Measurements from ENCODE around the gene SNCB. TPM values are rescaled to one million over a fixed set of nuclear protein-coding genes. Genes with fewer than 3 reads are reported as not detected.

SNCB gene
- total RNA-seq, 2 donors from 2014 or later = not detected

DNA sequence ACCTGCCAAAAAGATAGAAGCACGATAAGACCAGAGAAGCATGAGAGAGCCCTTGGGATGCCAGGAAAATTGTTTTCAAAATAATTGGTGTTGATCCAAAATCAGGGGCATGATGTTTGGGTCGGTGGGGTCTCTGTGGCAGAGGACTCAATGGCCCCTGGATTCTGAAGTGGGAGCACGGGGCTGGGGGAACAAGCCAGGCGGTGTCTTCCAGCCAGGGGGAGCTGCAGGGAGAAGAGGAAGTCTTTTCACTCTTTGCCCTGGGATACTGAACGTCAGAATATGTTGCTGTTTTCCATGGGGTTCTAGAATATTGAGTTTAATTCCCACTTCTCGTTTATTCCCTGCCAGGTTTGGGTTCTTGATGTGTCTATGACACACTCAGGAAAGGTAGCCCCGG lies 37.3 kb upstream of the SNCB start:
- Mint-ChIP-seq H3K27me3 (peaks cover 32 to 35% of the 10 kb centered on the region in 2 donors), H3K36me3 (no peaks in the 10 kb centered on the region), H3K27ac (no peak overlapping the region), H3K4me3 (no peak overlapping the region), H3K4me1 (ENCODE audit: low read depth in 2 of 2) (no peaks in the 10 kb centered on the region), H3K9me3 (no peaks in the 10 kb centered on the region)
- no peak for ATAC-seq
- DNase-seq (ENCODE audit: low spot score) = no peak

DNA sequence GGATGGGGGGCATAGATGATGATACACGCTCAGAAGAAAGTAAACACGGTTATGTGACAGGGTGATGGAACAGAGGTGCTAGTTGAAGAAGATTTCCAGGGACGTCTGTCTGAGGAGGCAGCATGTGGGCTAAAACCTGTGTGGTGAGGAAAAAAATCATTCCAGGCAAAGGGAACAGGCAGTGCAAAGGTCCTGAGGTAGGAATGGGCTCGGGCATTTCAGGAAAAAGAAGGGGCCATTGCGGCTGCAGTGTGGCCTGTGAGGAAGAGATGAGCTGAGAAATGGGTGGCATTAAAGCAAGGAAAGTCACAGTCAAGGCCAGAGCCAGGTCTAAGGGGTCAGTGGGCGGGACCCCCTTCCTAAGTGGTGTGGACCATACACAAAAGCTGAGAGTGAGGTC lies 35.2 kb upstream of the SNCB start:
- Mint-ChIP-seq H3K4me3 (no peak overlapping the region), H3K27ac (no peak overlapping the region), H3K4me1 (ENCODE audit: low read depth in 2 of 2) (peaks cover 4 to 6% of the 10 kb centered on the region in 2 donors), H3K36me3 (no peaks in the 10 kb centered on the region), H3K9me3 (no peaks in the 10 kb centered on the region), H3K27me3 (peaks cover 22 to 28% of the 10 kb centered on the region in 2 donors)
- no peak for ATAC-seq
- DNase-seq (ENCODE audit: low spot score) = no peak

DNA sequence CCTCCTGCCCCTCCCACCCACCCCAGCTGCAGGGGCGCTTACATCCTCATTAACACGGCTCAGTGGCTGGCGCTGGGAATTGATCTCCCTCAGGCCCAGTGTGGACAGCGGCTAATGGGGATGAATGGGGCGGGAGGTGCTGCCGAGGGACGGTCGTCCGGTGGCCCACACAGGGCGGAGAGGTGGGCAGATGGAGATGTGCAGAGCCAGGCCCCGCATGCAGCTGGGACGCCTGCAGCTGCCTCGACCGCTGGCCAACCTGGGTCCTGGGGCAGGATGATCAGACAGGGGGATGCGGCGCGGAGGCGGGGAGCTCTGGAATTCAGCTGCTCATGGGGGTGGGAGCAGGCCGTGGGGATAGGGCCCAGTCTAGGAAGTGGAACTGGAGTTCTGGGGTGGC lies 34.6 kb upstream of the SNCB start:
- Mint-ChIP-seq H3K4me3 (no peak overlapping the region), H3K9me3 (no peaks in the 10 kb centered on the region), H3K36me3 (no peaks in the 10 kb centered on the region), H3K4me1 (ENCODE audit: low read depth in 2 of 2) (peaks cover 5 to 10% of the 10 kb centered on the region in 2 donors), H3K27me3 (peaks cover 23 to 28% of the 10 kb centered on the region in 2 donors), H3K27ac (no peak overlapping the region)
- DNase-seq (ENCODE audit: low spot score) (no peak), ATAC-seq (no peak)

DNA sequence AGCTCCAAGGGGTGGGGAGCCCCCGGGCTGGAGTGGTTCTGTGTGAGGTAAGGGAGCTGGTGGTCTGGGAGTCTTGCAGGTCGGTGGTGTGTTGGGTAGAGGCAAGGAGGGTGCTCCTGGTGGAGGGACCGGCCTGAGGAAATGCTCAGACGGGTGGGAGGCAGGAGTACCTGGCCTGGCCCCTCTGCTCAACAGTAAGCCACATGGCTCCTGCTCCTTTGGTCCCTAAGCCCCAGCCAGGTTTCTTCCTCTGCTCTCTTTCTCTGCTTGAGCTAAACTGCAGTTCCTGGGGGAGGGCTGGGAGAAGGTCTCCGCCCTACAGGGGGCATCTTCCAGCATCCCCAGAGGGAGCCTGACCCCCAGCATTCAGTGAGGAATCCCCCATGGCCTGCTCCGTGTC lies 34.1 kb upstream of the SNCB start:
- H3K4me3 Mint-ChIP-seq = no peak overlapping the region
- H3K36me3 Mint-ChIP-seq = no peaks in the 10 kb centered on the region
- H3K27me3 Mint-ChIP-seq = peaks cover 22 to 28% of the 10 kb centered on the region in 2 donors
- ATAC-seq = no peak
- no peak overlapping the region for H3K27ac Mint-ChIP-seq
- H3K4me1 Mint-ChIP-seq (ENCODE audit: low read depth in 2 of 2) = peaks cover 8 to 14% of the 10 kb centered on the region in 2 donors
- H3K9me3 Mint-ChIP-seq = no peaks in the 10 kb centered on the region
- no peak for DNase-seq (ENCODE audit: low spot score)

DNA sequence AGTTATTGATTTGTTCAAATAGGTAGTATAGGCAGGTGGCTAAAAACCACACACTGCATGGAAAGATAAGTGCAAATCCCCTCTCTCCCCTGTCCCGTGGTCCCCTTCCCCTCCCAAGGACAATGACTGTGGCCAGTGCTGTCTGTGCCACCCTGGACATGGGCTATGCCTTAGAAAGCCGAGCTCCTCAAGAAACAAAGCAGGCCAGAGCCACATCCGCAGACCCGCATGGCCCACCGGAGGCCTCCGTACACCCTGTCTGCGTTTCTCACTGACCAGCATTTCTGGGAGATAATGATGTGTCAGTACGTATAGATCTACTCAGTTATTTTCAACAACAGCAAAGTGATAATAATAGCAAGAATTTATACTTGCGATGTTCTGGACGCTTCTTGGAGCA lies 33.2 kb upstream of the SNCB start:
- H3K4me3 Mint-ChIP-seq = no peak overlapping the region
- H3K36me3 Mint-ChIP-seq = no peaks in the 10 kb centered on the region
- no peaks in the 10 kb centered on the region for H3K9me3 Mint-ChIP-seq
- DNase-seq (ENCODE audit: low spot score) (no peak), ATAC-seq (no peak)
- H3K4me1 Mint-ChIP-seq (ENCODE audit: low read depth in 2 of 2) = peaks cover 15 to 23% of the 10 kb centered on the region in 2 donors
- no peak overlapping the region for H3K27ac Mint-ChIP-seq
- peaks cover 22 to 28% of the 10 kb centered on the region in 2 donors for H3K27me3 Mint-ChIP-seq

DNA sequence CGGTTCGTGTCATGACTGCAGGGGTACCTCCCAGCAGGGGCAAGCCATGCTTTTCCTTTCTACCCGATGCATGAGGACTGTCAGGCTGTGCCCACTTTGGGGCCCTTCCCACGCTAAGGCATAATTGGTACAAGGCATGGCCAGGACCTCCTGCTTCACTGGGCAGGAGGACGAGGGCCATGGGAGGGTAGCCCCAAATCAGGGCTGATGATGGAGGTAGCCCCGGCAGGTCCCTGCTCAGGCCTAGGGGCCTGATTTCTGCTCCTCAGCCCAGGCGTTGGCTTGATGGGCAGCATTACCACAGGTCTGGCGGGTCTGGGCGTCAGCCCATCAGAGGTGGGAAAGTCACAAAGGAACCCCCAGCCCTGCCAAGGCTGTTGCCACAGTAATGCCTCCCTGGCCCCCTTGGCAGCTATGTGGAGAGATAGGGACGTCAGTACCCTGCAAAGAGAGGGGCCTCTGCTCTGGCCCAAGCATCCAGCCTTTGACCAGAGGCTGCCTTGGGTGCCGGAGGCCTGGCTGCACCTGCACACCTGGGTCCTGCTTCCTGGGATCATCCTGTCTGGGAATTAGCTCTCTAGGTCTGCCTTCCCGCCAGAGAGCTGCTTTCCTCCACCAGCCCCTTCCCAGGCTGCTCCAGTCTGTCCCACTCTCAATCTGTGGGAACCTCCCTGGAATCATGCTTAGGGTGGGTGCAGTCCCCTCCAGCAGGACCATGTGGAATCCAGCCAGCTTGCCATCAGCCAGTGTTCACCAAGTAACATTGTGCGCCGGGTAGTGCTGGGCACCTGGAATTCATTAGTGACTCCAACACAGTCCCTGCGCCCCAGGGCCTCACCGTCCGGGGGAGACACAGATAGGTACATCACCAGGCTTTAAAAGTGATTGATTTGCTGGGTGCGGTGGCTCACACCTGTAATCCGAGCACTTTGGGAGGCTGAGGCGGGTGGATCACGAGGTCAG lies 32.3 kb upstream of the SNCB start:
- no peaks in the 10 kb centered on the region for H3K9me3 Mint-ChIP-seq
- no peaks in the 10 kb centered on the region for H3K36me3 Mint-ChIP-seq
- DNase-seq (ENCODE audit: low spot score) = no peak
- H3K27me3 Mint-ChIP-seq = peaks cover 22 to 27% of the 10 kb centered on the region in 2 donors
- peaks cover 24 to 28% of the 10 kb centered on the region in 2 donors for H3K4me1 Mint-ChIP-seq (ENCODE audit: low read depth in 2 of 2)
- no peak for ATAC-seq
- no peak overlapping the region for H3K4me3 Mint-ChIP-seq
- H3K27ac Mint-ChIP-seq = no peak overlapping the region

DNA sequence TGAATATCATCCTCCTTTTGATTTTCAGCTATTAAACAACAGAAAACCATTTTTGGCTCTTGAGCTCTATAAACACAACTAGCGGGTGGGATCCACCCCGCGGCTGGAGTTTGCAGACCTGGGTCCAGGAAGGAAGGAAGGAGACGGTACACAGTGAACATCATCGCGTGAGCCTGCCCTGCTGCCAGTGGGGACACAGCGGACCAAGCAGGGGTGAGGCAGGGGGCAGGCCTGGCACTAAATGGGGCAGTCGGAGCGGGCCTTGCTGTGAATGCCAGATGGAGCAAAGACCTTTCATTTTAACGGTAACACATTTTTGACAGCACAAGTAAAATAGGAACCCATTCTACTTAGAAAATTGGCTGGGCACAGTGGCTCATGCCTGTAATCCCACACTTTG lies 31.3 kb upstream of the SNCB start:
- Mint-ChIP-seq H3K4me1 (ENCODE audit: low read depth in 2 of 2) (peaks cover 24 to 28% of the 10 kb centered on the region in 2 donors), H3K36me3 (no peaks in the 10 kb centered on the region), H3K27me3 (peaks cover 19% of the 10 kb centered on the region in 2 donors), H3K9me3 (no peaks in the 10 kb centered on the region), H3K4me3 (no peak overlapping the region), H3K27ac (no peak overlapping the region)
- ATAC-seq = no peak
- no peak for DNase-seq (ENCODE audit: low spot score)

DNA sequence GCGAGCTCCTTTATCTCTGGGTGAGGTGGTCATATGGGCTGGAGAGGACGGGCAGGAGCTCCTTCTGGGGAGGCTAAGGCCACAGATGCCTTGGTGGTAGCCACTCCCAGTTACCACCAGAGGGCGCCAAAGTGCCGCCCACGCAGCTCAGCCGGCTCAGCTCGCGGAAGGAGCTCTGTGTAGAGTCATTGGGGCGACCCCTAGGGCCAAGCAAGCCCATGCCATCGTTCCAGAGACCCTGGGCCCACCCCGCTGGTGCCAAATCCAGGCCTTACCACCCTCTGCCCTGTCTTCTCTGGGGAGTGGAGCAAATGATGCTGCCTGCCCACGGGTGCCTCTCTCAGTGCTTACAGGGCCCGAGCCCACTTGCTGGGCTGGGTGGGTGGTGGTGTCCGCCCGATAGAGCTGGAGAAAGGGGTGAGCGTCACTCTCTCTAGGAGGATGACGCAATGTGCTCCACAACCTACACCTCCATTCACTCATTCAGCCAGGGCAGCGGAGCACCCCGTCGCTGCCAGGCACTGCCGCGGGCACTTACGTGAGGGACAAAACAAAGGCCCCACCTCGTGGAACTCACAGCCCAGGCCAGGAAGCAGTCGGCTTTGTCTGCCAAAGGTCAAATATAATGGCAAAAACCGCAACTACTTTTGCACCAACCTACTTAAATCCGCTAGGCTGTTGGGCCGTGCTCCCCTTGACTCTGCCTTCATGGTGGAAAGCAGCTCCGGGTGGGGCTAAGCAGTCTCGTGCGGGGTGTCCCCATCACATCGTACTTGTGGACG lies 30.7 kb upstream of the SNCB start:
- Mint-ChIP-seq H3K36me3 (no peaks in the 10 kb centered on the region), H3K27ac (no peak overlapping the region), H3K27me3 (peaks cover 15 to 17% of the 10 kb centered on the region in 2 donors), H3K4me1 (ENCODE audit: low read depth in 2 of 2) (peaks cover 27 to 28% of the 10 kb centered on the region in 2 donors), H3K9me3 (no peaks in the 10 kb centered on the region), H3K4me3 (no peak overlapping the region)
- DNase-seq (ENCODE audit: low spot score) = peak; percentile 88
- peak; percentile 81 to 82 for ATAC-seq

DNA sequence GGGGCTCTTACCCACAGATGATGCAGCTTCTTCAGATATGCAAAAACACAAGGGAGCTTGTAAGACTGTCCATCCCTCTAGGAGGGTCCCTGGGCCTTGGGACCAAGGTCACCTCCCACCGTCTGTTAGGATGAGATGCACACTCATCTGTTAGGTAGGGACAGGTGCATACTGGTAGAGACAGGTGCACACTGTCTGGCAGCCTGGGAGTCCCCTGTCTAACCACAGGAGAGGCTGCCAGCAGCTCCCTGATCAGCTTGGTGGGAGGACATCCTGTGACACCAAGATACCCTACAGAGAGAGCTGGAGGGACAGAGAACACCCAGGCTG lies 30.2 kb upstream of the SNCB start:
- ATAC-seq = peak; percentile 7 to 17
- Mint-ChIP-seq H3K9me3 (no peaks in the 10 kb centered on the region), H3K4me3 (no peak overlapping the region), H3K4me1 (ENCODE audit: low read depth in 2 of 2) (peaks cover 27 to 28% of the 10 kb centered on the region in 2 donors), H3K27ac (no peak overlapping the region), H3K27me3 (peaks cover 13 to 15% of the 10 kb centered on the region in 2 donors), H3K36me3 (no peaks in the 10 kb centered on the region)
- no peak for DNase-seq (ENCODE audit: low spot score)

DNA sequence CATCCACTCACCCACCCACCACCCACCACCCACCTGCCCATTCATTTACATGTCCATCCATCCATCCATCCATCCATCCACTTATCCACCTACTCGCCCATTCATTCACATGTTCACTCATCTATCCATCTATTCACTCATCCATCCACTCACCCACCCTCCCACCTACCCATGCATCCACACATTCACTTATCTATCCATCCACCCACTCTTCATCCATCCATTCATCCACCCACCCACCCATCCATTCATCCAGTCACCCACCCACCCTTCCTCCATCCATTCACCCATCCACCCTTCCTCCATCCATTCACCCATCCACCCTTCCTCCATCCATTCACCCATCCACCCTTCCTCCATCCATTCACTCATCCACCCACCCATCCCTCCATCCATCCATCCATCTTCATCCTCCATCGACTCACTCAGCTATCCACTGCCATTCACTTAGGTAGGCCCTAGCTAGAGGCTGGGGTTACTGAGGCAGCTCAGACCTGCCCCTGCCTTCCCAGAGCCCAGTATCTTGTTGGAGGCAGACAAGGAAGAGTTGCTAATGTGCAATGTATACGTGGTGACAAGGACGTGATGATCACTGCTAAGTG lies 29.6 kb upstream of the SNCB start:
- Mint-ChIP-seq H3K27ac (no peak overlapping the region), H3K4me3 (peak overlapping the region; percentile 69), H3K9me3 (no peaks in the 10 kb centered on the region)

DNA sequence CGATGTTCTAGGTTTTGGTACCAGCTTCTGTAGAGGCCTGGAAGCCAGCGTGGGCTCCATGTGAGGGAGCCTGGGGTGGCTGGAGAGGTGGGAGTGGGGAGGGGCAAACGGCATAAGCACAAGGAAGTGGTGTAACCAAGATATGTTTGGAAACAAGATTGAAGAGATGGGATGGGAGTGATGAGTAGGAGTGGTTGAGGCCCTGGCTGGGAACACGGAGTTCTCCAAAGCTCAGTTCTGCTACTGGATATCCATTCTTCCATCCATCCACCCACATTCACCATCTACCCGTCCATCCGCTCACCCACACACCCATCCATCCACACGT lies 29.1 kb upstream of the SNCB start:
- ATAC-seq (no peak), DNase-seq (ENCODE audit: low spot score) (no peak)
- Mint-ChIP-seq H3K27ac (no peak overlapping the region), H3K27me3 (peaks cover 7 to 13% of the 10 kb centered on the region in 2 donors), H3K4me1 (ENCODE audit: low read depth in 2 of 2) (peaks cover 28 to 30% of the 10 kb centered on the region in 2 donors), H3K36me3 (no peaks in the 10 kb centered on the region), H3K9me3 (no peaks in the 10 kb centered on the region), H3K4me3 (peak overlapping the region; percentile 69)

More for the DNA sequence above, 29.6 kb upstream of the SNCB start:
- Mint-ChIP-seq H3K27me3 (peaks cover 8 to 13% of the 10 kb centered on the region in 2 donors), H3K36me3 (no peaks in the 10 kb centered on the region), H3K4me1 (ENCODE audit: low read depth in 2 of 2) (peaks cover 28 to 30% of the 10 kb centered on the region in 2 donors)
- DNase-seq (ENCODE audit: low spot score) (no peak), ATAC-seq (no peak)

DNA sequence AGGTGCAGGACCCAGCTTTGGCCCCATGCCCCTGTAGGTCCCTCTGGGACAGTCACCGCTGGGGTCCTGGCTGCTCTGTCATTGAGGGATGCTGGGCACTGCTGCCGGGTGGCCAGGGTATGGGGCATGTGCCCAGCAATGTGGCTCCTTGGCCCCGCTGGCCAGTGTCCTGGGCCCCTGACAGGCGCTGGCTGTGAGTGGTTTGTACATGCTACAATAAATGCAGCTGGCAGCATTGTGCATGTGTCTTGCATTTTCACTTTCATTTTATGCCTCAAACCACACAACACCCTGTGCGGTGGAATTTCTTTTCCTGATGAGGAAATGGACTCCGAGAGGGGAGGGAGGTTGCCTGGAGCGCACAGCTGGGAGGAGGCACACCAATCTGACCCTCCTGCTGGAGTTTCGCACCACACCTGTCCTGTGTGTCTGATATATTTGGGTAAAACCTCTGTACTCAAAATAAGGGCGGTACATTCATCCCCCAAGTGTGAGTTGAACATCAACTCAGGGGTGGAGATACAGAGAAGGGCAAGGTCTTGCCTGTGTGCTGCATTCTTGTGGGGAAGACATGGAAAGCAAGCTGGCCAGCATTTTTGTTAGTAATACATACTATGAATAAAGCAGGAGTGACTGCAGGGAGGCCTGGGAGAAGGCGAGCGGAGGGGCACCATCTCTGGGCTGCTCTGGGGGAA lies 28.6 kb upstream of the SNCB start:
- Mint-ChIP-seq H3K27ac (peak overlapping the region in 1 of 2 donors; percentile 12), H3K27me3 (peaks cover 2 to 9% of the 10 kb centered on the region in 2 donors), H3K4me1 (ENCODE audit: low read depth in 2 of 2) (peaks cover 29 to 30% of the 10 kb centered on the region in 2 donors), H3K36me3 (no peaks in the 10 kb centered on the region), H3K9me3 (no peaks in the 10 kb centered on the region), H3K4me3 (peak overlapping the region; percentile 69)
- DNase-seq (ENCODE audit: low spot score) = no peak
- peak; percentile 54 to 74 for ATAC-seq

DNA sequence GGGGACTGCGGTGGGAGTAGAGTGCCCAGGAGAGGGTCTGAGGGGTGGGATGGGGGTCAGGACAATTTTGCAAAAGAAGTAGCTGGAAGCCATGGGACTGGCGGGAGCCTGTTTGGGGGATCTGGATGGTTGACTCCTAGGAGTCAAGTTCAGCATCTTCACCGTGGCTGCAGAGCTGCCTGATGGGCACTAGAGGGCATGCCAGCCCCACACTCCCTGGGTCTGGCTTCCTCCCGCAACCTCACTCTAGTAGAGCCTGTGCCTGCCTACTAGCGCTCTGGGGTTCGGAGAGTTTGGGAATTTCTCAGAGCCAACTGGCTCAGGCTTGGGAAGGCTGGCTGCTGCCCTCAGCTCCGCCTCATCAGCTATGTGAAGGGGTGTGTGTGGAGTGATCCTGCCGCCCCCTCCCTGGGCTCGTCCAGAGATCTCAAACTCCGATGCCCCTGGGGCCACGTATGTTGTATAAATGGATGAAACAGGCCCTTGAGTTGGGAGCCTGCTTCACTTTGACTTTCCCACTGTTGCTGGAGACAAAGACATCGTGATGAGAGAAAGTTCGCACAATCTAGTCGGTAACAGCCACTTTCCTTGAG lies 27.8 kb upstream of the SNCB start:
- no peaks in the 10 kb centered on the region for H3K9me3 Mint-ChIP-seq
- DNase-seq (ENCODE audit: low spot score) (no peak), ATAC-seq (peak; percentile 68 to 72)
- H3K27me3 Mint-ChIP-seq = peaks cover 0 to 4% of the 10 kb centered on the region in 2 donors
- H3K27ac Mint-ChIP-seq = no peak overlapping the region
- H3K36me3 Mint-ChIP-seq = peaks cover 7% of the 10 kb centered on the region
- H3K4me1 Mint-ChIP-seq (ENCODE audit: low read depth in 2 of 2) = peaks cover 38% of the 10 kb centered on the region in 2 donors
- H3K4me3 Mint-ChIP-seq = peak overlapping the region; percentile 69
